Activated naive CD8-positive, alpha-beta T cell (primary cell): Measurements from ENCODE around the gene SNX13.
"Not testable (repeated sequence)": the region's sequence is repeated elsewhere in the genome, so short reads cannot be mapped to it uniquely, and the experiment has no call there.

ENCODE experiments used
- H3K27ac Mint-ChIP-seq: one replicate; pipeline ENCODE4 v1.8.0; 2021; ENCODE audit warnings: mixed read lengths
- H3K27me3 Mint-ChIP-seq: one replicate; pipeline ENCODE4 v1.8.0; 2021; ENCODE audit warnings: mixed read lengths
- H3K36me3 Mint-ChIP-seq: one replicate; pipeline ENCODE4 v1.8.0; 2021; ENCODE audit warnings: mixed read lengths
- H3K4me1 Mint-ChIP-seq: one replicate; pipeline ENCODE4 v1.8.0; 2021; ENCODE audit warnings: low read depth, mixed read lengths
- H3K4me3 Mint-ChIP-seq: one replicate; pipeline ENCODE4 v1.8.0; 2021; ENCODE audit warnings: mild to moderate bottlenecking, mixed read lengths
- H3K9me3 Mint-ChIP-seq: one replicate; pipeline ENCODE4 v1.8.0; 2021; ENCODE audit warnings: low read depth, mixed read lengths

Gene SNX13

GRCh38 chr7:17829001-17829400, 111.3 kb downstream of the SNX13 start:
- Mint-ChIP-seq H3K27me3 (no peaks in the 10 kb centered on the region), H3K4me3 (no peak overlapping the region), H3K36me3 (peaks cover 20% of the 10 kb centered on the region), H3K4me1 (no peaks in the 10 kb centered on the region), H3K27ac (no peak overlapping the region), H3K9me3 (no peaks in the 10 kb centered on the region)

DNA sequence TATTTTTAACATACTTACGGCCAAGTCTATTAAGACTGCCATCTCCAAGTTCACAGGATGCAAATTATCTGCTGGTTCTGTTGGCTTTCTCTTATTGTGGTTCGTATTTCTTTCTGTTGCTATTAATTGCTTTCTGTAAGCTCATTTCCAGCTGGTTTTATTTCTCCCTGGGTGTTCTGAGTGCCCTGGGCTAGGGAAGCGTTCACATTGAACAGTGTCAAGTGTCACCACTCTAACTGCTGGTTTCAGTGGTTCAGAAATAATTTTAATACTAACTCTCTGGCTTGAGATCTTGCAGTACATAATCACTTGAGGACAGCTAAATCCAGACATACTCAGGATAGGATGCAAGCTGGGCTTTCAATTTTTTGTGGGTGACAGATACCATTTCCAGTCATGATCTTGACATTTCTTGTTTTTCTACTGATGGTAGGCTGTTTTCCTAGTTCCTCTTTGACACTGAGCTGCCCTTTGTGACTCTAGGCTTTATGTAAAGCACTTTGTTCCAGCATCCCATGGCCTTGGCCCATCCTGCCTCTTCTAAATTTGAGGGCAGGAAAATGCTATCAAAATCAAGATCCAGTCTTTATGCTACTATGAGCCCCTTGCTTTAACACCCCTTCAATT, 117.6 kb downstream of the SNX13 start:
- no peaks in the 10 kb centered on the region for H3K9me3 Mint-ChIP-seq
- H3K4me1 Mint-ChIP-seq: no peaks in the 10 kb centered on the region
- H3K36me3 Mint-ChIP-seq: peaks cover 18% of the 10 kb centered on the region
- H3K4me3 Mint-ChIP-seq: no peak overlapping the region
- no peaks in the 10 kb centered on the region for H3K27me3 Mint-ChIP-seq
- H3K27ac Mint-ChIP-seq: no peak overlapping the region

DNA sequence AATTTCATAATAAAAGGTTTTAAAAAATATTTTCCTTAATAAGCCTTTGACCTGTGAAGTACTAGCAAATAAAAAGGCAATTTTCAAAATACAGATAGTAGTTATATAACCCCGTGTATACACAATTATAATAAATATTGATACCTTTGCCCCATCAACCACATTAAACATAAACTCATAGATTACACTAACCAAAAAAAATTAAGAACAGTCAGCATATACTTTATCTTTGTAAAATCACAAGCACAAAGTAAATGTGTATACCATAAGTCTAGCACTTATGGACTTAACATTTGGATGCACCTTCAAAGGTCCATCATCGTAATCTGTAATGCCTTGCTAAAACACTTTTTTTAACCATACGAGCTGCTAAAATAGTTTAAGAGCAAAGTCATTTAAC, 123.4 kb downstream of the SNX13 start:
- H3K4me3 Mint-ChIP-seq: no peak overlapping the region
- no peak overlapping the region for H3K27ac Mint-ChIP-seq
- H3K27me3 Mint-ChIP-seq: no peaks in the 10 kb centered on the region
- no peaks in the 10 kb centered on the region for H3K9me3 Mint-ChIP-seq
- H3K4me1 Mint-ChIP-seq: no peaks in the 10 kb centered on the region
- H3K36me3 Mint-ChIP-seq: peaks cover 26% of the 10 kb centered on the region

DNA sequence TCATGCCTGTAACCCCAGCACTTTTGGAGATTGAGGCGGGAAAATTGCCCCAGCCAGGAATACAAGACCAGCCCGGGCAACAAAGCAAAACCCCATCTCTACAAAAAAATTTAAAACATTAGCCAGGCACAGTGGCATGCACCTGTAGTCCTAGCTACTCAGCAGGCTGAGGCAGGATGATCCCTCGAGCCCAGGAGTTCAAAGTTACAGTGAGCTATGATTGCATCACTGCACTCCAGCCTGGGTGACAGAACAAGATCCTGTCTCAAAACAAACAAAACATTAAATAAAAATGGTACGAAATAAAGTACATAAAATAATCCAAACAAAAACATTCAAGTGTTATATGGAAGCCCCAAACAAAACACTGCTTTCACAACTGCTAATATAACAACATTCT, 125.0 kb downstream of the SNX13 start:
- H3K4me1 Mint-ChIP-seq: peaks cover 4% of the 10 kb centered on the region
- H3K4me3 Mint-ChIP-seq: no peak overlapping the region
- no peaks in the 10 kb centered on the region for H3K27me3 Mint-ChIP-seq
- H3K27ac Mint-ChIP-seq: no peak overlapping the region
- no peaks in the 10 kb centered on the region for H3K9me3 Mint-ChIP-seq
- peaks cover 35% of the 10 kb centered on the region for H3K36me3 Mint-ChIP-seq

DNA sequence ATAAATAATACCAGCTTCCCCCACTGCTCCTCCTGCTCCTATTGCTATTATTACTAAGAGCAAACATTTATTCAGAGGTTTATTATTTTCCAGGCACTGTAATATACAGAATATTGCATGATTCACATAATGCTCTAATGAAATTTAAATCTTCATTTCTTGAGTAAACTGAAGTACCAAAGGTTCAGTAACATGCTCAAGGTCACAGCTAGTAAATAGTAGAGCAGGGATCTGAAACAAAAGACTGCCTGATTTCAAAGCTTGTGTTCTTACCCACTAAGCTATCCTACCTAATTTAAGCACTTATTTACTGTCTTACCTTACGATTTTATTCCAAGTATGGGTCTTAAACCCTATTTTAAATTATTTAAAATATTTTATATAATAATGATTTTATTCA, 126.2 kb downstream of the SNX13 start:
- Mint-ChIP-seq H3K4me3 (no peak overlapping the region), H3K27ac (no peak overlapping the region), H3K4me1 (peaks cover 4% of the 10 kb centered on the region), H3K9me3 (no peaks in the 10 kb centered on the region), H3K36me3 (peaks cover 44% of the 10 kb centered on the region), H3K27me3 (no peaks in the 10 kb centered on the region)

DNA sequence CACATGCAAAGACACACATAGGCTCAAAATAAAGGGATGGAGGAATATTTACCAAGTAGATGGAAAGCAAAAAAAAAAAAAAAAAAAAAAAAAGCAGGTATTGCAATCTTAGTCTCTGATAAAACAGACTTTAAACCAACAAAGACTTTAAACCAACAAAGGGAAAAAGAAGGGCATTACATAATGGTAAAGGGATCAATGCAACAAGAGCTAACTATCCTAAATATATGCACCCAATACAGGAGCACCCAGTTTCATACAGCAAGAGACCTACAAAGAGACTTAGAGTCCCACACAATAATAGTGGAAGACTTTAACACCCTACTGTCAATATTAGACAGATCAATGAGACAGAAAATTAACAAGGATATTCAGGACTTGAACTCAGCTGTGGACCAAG, 131.1 kb downstream of the SNX13 start:
- not testable (repeated sequence) for H3K4me3 Mint-ChIP-seq, H3K9me3 Mint-ChIP-seq, H3K4me1 Mint-ChIP-seq, H3K27me3 Mint-ChIP-seq, H3K27ac Mint-ChIP-seq
- peaks cover 38% of the 10 kb centered on the region for H3K36me3 Mint-ChIP-seq

GRCh38 chr7:17807242-17807641, 133.1 kb downstream of the SNX13 start:
- Mint-ChIP-seq H3K9me3 (no peaks in the 10 kb centered on the region), H3K36me3 (peaks cover 34% of the 10 kb centered on the region), H3K4me3 (no peak overlapping the region), H3K27ac (no peak overlapping the region), H3K4me1 (peaks cover 9% of the 10 kb centered on the region), H3K27me3 (no peaks in the 10 kb centered on the region)

- Mint-ChIP-seq H3K27ac (no peak overlapping the region), H3K4me3 (no peak overlapping the region), H3K4me1 (peaks cover 9% of the 10 kb centered on the region), H3K9me3 (no peaks in the 10 kb centered on the region), H3K36me3 (peaks cover 28% of the 10 kb centered on the region), H3K27me3 (no peaks in the 10 kb centered on the region)
Observed at GRCh38 chr7:17806631-17807030, 133.7 kb downstream of the SNX13 start.

DNA sequence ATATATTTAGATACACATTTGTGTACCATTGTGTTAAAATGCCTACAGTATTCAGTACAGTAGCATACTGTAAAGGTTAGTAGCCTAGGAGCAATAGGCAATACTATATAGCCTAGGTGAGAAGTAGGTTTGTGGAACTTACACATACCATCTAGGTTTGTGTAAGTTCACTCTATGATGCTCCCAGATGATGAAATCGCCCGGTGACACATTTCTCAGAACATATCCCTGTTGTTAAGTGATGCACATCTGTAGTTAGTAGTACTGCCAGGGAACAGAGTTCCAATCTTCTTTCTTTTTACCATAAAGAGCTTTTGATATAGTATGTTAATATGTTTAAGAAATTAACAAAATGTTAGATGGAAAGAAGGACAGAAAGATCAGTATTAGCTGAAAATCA, 138.2 kb downstream of the SNX13 start:
- no peak overlapping the region for H3K4me3 Mint-ChIP-seq
- H3K9me3 Mint-ChIP-seq: no peaks in the 10 kb centered on the region
- H3K36me3 Mint-ChIP-seq: peaks cover 19% of the 10 kb centered on the region
- no peaks in the 10 kb centered on the region for H3K4me1 Mint-ChIP-seq
- no peak overlapping the region for H3K27ac Mint-ChIP-seq
- H3K27me3 Mint-ChIP-seq: no peaks in the 10 kb centered on the region

DNA sequence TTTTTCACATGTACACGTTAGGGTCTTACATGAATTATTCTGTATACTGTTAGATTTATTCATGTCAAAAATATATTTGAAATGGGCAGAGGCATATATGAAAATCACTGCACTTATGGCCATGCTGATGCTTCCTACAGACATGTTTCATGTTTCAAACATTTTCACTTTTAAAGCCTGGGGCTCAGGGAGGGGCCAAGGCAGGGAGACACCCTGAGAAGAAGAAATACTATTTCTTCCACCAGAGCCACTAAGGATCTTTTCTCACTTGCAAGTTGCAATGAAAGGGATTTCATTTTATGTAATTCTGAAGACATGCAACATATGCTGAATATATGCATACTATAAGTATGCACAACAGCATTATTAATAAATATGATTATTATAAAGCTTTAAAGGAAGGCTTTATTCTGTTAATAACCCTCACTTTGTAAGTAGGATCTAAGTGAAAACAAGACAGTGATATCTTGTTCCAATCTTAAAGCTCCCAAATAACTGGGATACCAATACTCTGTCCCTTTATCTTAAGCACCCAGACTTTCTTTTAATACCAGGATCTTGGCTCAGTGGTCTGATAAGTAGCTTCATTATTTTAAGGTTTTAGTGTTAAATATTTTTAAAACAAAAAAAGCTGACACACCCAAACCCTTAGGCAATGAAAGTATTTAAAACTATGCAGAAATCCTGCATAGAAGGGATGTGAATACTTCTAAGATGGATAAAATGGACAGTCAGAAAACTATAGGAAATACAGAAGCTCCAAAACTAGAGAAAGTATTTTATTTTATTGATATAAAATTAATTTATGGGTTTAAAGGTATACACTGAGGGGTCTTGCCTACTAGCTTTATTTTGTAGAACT, 148.0 kb downstream of the SNX13 start:
- H3K27me3 Mint-ChIP-seq: no peaks in the 10 kb centered on the region
- H3K9me3 Mint-ChIP-seq: no peaks in the 10 kb centered on the region
- no peak overlapping the region for H3K4me3 Mint-ChIP-seq
- no peaks in the 10 kb centered on the region for H3K4me1 Mint-ChIP-seq
- peaks cover 16% of the 10 kb centered on the region for H3K36me3 Mint-ChIP-seq
- H3K27ac Mint-ChIP-seq: no peak overlapping the region

GRCh38 chr7:17787257-17787656, 153.0 kb downstream of the SNX13 start:
- Mint-ChIP-seq H3K4me1 (no peaks in the 10 kb centered on the region), H3K36me3 (peaks cover 4% of the 10 kb centered on the region), H3K4me3 (no peak overlapping the region), H3K27me3 (no peaks in the 10 kb centered on the region), H3K9me3 (no peaks in the 10 kb centered on the region), H3K27ac (no peak overlapping the region)

- H3K4me1 Mint-ChIP-seq: no peaks in the 10 kb centered on the region
- no peaks in the 10 kb centered on the region for H3K27me3 Mint-ChIP-seq
- H3K27ac Mint-ChIP-seq: no peak overlapping the region
- H3K36me3 Mint-ChIP-seq: no peaks in the 10 kb centered on the region
- no peaks in the 10 kb centered on the region for H3K9me3 Mint-ChIP-seq
- no peak overlapping the region for H3K4me3 Mint-ChIP-seq
Observed at GRCh38 chr7:17786314-17786852, 153.9 kb downstream of the SNX13 start.

DNA sequence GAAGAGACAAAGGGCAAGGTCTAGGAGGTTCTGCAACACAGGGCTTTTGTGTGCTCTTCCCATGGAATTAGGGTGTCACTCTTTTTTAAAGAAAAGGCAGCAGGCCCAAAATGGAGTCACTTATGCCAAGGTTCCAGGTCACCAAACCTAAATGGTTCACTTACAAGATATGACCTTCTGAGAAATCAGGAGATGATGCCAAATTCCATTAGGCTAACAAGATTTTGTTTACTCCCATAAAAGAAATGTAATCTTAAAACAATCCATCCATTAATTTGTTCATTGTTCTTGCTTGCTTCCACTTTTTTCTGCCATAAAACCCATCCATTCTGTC, 158.1 kb downstream of the SNX13 start:
- Mint-ChIP-seq H3K4me1 (no peaks in the 10 kb centered on the region), H3K4me3 (no peak overlapping the region)

DNA sequence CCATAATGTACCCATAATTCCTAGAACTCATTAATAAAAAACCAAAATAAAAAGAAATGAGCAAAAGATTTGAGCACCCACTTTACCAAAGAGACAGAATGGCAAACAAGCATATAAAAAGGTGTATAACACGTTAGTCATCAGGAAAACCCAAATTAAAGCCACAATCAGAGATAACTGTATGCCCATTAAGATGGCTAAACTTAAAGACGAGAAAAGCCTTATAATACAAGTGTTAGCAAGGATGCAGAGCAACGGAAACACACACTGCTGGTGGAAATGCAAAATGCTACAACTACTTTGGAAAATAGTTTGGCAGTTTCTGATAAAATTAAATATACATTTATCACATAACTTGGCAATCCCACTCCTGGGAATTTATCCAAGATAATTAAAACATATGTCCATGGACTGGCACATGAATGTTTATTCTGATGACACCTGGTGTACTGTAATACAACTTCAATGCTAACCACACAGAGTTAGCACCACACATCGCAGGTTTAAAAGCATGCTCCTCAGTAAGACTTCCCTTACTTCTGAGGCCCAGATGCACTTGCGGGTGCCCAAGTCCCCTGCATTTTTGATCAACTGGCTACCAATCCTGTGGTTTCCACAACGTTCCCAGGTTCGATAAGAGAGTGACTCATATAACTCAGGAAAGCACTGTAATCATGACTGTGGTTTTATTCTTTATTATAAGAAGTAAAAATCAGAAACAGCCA, 158.6 kb downstream of the SNX13 start:
- Mint-ChIP-seq H3K36me3 (peaks cover 3% of the 10 kb centered on the region), H3K4me1 (no peaks in the 10 kb centered on the region), H3K4me3 (no peak overlapping the region), H3K27me3 (no peaks in the 10 kb centered on the region), H3K27ac (no peak overlapping the region), H3K9me3 (no peaks in the 10 kb centered on the region)

More for the DNA sequence above, 158.1 kb downstream of the SNX13 start:
- Mint-ChIP-seq H3K9me3 (no peaks in the 10 kb centered on the region), H3K27ac (no peak overlapping the region), H3K27me3 (no peaks in the 10 kb centered on the region), H3K36me3 (peaks cover 1% of the 10 kb centered on the region)

DNA sequence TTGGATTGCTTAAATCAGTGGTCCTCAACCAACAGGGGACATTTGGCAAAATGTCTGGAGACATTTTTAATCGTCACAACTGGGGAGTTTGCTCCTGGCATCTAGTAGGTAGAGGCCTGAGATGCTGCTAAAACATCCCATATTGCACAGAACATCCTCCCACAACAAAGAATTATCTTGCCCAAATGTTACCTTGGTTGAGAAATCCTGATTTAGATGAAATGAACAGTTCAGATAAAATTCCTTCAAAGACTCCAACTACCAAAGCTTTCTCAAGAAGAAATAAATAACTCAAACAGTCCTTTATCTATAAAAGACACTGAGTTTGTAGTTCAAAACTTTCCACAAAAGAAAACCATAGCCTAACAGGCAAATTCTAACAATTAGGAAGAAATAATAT, 160.9 kb downstream of the SNX13 start:
- Mint-ChIP-seq H3K27me3 (no peaks in the 10 kb centered on the region), H3K27ac (no peak overlapping the region), H3K4me1 (no peaks in the 10 kb centered on the region), H3K9me3 (no peaks in the 10 kb centered on the region), H3K36me3 (peaks cover 3% of the 10 kb centered on the region), H3K4me3 (no peak overlapping the region)
